ENCODE results near the gene ITM2A.

Gene ITM2A

GRCh38 chrX:79325263-79325958 lies 41.7 kb downstream of the ITM2A start:
- no peak for DNase-seq (ENCODE audit: extremely low read depth in 1 of 2, low read depth in 1 of 2)
